HL-60 (cell line): Measurements from ENCODE around the gene UBTD1.

Experiments
- DNase-seq, 2 experiments: peaks; one replicate each; pipeline ENCODE4 v3.0.0-alpha.2; 2010 to 2020; ENCODE audit warnings: low read depth in 1 of 2, low spot score in 1 of 2
- H3K27ac ChIP-seq: fragments of 250-450 bp; sonication (Bioruptor Pico); replicated peaks from 2 replicates; pipeline ENCODE4 v1.5.1; 2020; ENCODE audit warnings: mild to moderate bottlenecking, moderate library complexity
- H3K27me3 ChIP-seq: fragments of 250-450 bp; sonication (Bioruptor Pico); 2 replicates; pipeline ENCODE4 v1.5.1; 2021; ENCODE audit warnings: mild to moderate bottlenecking, moderate library complexity; ENCODE audit not compliant: insufficient read depth, poor library complexity, severe bottlenecking
- H3K4me3 ChIP-seq: replicated peaks from 2 replicates; pipeline ENCODE4 v1.5.1; 2011; ENCODE audit warnings: mild to moderate bottlenecking, control low read depth, low read length; ENCODE audit not compliant: insufficient read depth
- GABPA ChIP-seq: IDR thresholded peaks from 2 replicates; pipeline ENCODE4 v1.6.1; 2012; ENCODE audit warnings: low read depth
- POLR2AphosphoS5 ChIP-seq: IDR thresholded peaks from 2 replicates; pipeline ENCODE4 v1.6.1; 2012; ENCODE audit warnings: low read depth
- SPI1 ChIP-seq: IDR thresholded peaks from 2 replicates; pipeline ENCODE4 v1.6.1; 2012; ENCODE audit warnings: low read depth, mild to moderate bottlenecking, borderline replicate concordance
- TF ChIP-seq, protein P1 (sequence below): IDR thresholded peaks from 2 replicates; pipeline ENCODE4 v1.6.1; 2012; ENCODE audit warnings: low read depth; ENCODE audit not compliant: insufficient replicate concordance
- TF ChIP-seq, protein P2 (sequence below): IDR thresholded peaks from one replicate; pipeline ENCODE4 v1.5.1; 2011; ENCODE audit warnings: low read length, control low read depth, inconsistent platforms; ENCODE audit not compliant: insufficient read depth

Gene UBTD1

DNA sequence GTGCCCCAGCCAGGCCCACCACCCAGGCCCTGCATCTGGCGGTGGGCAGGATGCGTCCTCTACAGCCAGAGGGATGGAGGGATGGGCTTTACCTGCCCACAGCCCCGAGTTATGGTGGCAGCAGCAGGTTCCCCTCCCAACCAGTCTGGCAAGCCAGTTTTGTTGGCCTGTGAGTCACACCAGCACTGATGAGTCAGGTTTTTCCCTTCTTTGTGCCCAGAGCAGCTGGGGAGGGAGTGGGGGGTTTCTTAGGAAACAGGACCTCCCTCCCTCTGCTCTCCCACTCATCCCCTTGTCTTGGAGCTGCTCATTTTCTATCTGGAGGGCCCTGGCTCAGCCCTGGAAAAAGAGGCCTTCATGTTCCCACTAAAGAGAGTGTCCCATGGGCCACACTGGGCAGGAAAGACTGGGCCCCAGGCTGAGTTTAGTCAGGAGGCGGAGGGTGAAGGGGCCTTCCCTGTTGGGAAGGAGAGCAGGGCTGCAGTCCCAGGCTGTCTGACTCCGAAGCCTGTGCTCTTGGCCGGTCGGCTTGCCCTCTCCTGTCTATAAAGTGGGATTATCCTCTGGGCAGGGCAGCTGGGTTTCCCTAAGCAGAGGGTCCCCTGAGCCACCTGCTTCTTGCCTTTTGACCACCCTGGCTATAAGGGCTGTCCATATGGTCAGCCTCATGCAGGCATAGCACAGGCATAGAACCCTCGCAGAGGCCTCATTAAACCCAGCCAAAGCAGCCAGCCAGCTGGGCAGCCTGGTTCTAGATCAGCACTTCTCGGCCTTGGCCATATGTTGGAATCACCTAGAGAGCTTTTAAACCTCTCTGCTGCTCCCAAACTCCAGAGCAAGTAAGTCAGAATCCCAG lies 43.7 kb downstream of the UBTD1 start:
- Histone ChIP-seq H3K27ac (no peak overlapping the region), H3K27me3 (no peaks in the 10 kb centered on the region), H3K4me3 (no peak overlapping the region)
- TF ChIP-seq, protein P1, sequence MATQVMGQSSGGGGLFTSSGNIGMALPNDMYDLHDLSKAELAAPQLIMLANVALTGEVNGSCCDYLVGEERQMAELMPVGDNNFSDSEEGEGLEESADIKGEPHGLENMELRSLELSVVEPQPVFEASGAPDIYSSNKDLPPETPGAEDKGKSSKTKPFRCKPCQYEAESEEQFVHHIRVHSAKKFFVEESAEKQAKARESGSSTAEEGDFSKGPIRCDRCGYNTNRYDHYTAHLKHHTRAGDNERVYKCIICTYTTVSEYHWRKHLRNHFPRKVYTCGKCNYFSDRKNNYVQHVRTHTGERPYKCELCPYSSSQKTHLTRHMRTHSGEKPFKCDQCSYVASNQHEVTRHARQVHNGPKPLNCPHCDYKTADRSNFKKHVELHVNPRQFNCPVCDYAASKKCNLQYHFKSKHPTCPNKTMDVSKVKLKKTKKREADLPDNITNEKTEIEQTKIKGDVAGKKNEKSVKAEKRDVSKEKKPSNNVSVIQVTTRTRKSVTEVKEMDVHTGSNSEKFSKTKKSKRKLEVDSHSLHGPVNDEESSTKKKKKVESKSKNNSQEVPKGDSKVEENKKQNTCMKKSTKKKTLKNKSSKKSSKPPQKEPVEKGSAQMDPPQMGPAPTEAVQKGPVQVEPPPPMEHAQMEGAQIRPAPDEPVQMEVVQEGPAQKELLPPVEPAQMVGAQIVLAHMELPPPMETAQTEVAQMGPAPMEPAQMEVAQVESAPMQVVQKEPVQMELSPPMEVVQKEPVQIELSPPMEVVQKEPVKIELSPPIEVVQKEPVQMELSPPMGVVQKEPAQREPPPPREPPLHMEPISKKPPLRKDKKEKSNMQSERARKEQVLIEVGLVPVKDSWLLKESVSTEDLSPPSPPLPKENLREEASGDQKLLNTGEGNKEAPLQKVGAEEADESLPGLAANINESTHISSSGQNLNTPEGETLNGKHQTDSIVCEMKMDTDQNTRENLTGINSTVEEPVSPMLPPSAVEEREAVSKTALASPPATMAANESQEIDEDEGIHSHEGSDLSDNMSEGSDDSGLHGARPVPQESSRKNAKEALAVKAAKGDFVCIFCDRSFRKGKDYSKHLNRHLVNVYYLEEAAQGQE = no peak
- TF ChIP-seq SPI1 = no peak
- peak; percentile 7 to 22 for DNase-seq

DNA sequence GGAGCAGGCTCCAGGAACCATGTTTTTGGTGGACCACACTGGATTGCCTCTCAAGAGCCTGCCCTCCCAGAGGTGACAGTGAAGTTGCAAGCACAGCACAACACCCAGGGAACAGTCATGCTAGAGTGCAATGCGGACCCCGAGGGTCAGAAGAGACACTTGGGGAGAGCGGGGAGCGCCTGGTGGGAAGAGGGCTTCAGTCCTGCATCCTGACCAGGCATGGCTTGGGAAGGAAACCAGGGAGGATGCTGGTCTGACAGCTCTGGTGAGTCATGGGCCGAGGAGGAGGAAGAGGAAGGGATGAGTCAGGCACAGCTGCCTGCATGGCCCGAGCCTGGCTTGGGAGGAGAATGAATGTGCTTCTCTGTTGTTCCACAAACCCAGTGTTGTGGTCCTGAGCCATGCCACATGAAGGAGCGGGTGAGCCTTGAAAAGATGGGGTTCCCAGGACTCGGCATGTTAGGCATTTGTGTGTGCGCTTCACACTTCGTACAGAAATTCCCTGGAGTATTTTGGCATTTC lies 44.4 kb downstream of the UBTD1 start:
- no peak overlapping the region for H3K4me3 ChIP-seq
- DNase-seq = peak; percentile 75 to 77
- no peaks in the 10 kb centered on the region for H3K27me3 ChIP-seq
- TF ChIP-seq, protein P1 = no peak
- TF ChIP-seq POLR2AphosphoS5 (peak; percentile 46; the same call in 1 of the 2 replicates), SPI1 (peak; percentile 43; the same call in 1 of the 2 replicates), GABPA (no peak)
- H3K27ac ChIP-seq = no peak overlapping the region

DNA sequence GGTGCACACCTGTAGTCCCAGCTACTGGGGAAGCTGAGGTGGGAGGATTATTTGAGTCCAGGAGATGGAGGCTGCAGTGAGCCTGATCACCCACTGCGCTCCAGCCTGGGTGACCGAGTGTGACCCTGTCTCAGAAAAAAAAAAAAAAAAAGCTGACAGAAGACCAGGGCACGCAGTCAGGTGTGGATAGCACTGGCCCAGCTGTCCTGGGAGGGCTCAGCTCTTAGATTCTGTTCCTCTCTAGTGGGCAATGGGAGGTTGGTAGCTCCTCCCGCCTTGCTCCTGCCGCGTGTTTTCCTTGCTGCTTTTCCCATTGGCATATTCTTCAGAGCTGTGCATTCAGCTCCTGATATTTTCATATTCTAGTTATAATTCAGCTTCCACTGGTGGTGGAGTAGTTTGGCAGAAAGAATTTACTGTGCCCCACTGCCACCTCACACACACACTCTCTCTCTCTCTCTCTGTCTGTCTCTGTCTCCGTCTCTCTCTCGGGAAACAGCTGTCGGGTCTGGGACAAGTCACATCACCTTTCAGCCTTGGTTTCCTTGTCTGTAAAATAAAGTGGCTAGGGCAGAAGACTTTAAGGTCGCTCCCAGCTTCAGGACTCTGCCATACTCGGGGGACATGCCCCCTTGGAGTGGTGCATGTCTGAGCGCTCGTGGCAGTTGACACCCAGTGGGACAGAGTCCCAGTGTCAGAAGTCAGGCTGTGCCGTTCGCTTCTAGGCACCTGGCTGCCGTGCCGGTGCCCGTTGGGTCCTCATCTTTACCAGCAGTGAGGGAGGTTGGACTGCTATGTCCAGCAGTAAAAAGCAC lies 47.9 kb downstream of the UBTD1 start:
- Histone ChIP-seq H3K27me3 (no peaks in the 10 kb centered on the region), H3K27ac (no peak overlapping the region), H3K4me3 (no peak overlapping the region)
- TF ChIP-seq, protein P2, sequence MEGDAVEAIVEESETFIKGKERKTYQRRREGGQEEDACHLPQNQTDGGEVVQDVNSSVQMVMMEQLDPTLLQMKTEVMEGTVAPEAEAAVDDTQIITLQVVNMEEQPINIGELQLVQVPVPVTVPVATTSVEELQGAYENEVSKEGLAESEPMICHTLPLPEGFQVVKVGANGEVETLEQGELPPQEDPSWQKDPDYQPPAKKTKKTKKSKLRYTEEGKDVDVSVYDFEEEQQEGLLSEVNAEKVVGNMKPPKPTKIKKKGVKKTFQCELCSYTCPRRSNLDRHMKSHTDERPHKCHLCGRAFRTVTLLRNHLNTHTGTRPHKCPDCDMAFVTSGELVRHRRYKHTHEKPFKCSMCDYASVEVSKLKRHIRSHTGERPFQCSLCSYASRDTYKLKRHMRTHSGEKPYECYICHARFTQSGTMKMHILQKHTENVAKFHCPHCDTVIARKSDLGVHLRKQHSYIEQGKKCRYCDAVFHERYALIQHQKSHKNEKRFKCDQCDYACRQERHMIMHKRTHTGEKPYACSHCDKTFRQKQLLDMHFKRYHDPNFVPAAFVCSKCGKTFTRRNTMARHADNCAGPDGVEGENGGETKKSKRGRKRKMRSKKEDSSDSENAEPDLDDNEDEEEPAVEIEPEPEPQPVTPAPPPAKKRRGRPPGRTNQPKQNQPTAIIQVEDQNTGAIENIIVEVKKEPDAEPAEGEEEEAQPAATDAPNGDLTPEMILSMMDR = no peak
- TF ChIP-seq POLR2AphosphoS5 = no peak
- no peak for TF ChIP-seq SPI1
- TF ChIP-seq GABPA = no peak
- TF ChIP-seq, protein P1 = no peak
- DNase-seq = no peak

DNA sequence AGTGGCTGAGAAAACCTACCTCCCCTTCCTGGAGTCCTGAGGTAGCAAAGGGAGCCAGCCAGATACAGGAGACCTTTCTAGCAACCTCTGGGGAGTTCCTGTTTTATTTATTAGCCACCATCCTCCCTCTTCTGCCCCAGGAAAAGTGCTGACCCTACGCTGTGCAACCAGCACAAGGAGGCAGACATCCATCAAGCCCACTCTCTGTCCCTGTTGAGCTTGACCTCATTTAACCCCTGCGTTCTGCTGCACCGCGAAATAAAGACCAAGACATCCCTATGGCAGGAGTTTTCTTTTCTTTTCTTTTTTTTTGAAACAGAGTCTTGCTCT lies 48.5 kb downstream of the UBTD1 start:
- Histone ChIP-seq H3K4me3 (no peak overlapping the region), H3K27ac (no peak overlapping the region), H3K27me3 (no peaks in the 10 kb centered on the region)
- TF ChIP-seq SPI1 = no peak
- TF ChIP-seq, protein P1 = no peak
- TF ChIP-seq, protein P2 = no peak
- no peak for TF ChIP-seq GABPA
- TF ChIP-seq POLR2AphosphoS5 = no peak
- DNase-seq = no peak
